Hepatocyte (in vitro differentiated cells): Measurements from ENCODE around the gene GNG7. TPM values are rescaled to one million over a fixed set of nuclear protein-coding genes. Genes with fewer than 3 reads are reported as not detected.
A peak's percentile ranks its signal among the peaks of the same experiment; 100 is the strongest.

ENCODE experiments used
- DNase-seq: peaks from one replicate; pipeline ENCODE4 v3.0.0-alpha.2; 2016; ENCODE audit warnings: low spot score
- H2AFZ ChIP-seq: fragments of 200-600 bp; sonication (generic); 2 replicates; pipeline ENCODE4 v1.6.0; 2016; ENCODE audit warnings: antibody characterized with exemption, mild to moderate bottlenecking
- H3K27ac ChIP-seq: fragments of 200-600 bp; sonication (generic); 2 replicates; pipeline ENCODE4 v1.5.1; 2016; ENCODE audit warnings: mild to moderate bottlenecking
- H3K27me3 ChIP-seq: fragments of 200-600 bp; sonication (generic); 2 replicates; pipeline ENCODE4 v1.6.1; 2016
- H3K36me3 ChIP-seq: fragments of 200-600 bp; sonication (generic); replicated peaks from 2 replicates; pipeline ENCODE4 v1.5.1; 2016; ENCODE audit warnings: low read depth; ENCODE audit not compliant: insufficient read depth
- H3K4me1 ChIP-seq: fragments of 200-600 bp; sonication (generic); 2 replicates; pipeline ENCODE4 v1.5.1; 2016; ENCODE audit warnings: mild to moderate bottlenecking, moderate library complexity; ENCODE audit not compliant: insufficient read depth
- H3K4me2 ChIP-seq: fragments of 200-600 bp; sonication (generic); 2 replicates; pipeline ENCODE4 v1.6.0; 2016
- H3K4me3 ChIP-seq: fragments of 200-600 bp; sonication (generic); 2 replicates; pipeline ENCODE4 v1.5.1; 2016; ENCODE audit warnings: mild to moderate bottlenecking
- H3K79me2 ChIP-seq: fragments of 200-600 bp; sonication (generic); 2 replicates; pipeline ENCODE4 v1.6.0; 2017; ENCODE audit warnings: mild to moderate bottlenecking
- H3K9me2 ChIP-seq: fragments of 200-600 bp; sonication (generic); replicated peaks from 2 replicates; pipeline ENCODE4 v1.6.0; 2017; ENCODE audit warnings: mild to moderate bottlenecking; ENCODE audit not compliant: insufficient read depth
- H3K9me3 ChIP-seq: fragments of 200-600 bp; sonication (generic); 2 replicates; pipeline ENCODE4 v1.5.1; 2016; ENCODE audit warnings: low read depth, mild to moderate bottlenecking
- H4K20me1 ChIP-seq: fragments of 200-600 bp; sonication (generic); 2 replicates; pipeline ENCODE4 v1.6.0; 2016; ENCODE audit warnings: mild to moderate bottlenecking; ENCODE audit not compliant: insufficient read depth, poor library complexity, severe bottlenecking
- EZH2 ChIP-seq: fragments of 200-600 bp; sonication (generic); IDR thresholded peaks from 2 replicates; pipeline ENCODE4 v1.6.1; 2016; ENCODE audit warnings: antibody characterized with exemption, mild to moderate bottlenecking, borderline replicate concordance
- EZH2phosphoT487 ChIP-seq: fragments of 200-600 bp; sonication (generic); IDR thresholded peaks from one replicate; pipeline ENCODE4 v1.6.1; 2018; ENCODE audit warnings: antibody characterized with exemption, mild to moderate bottlenecking, low read depth, moderate library complexity; ENCODE audit not compliant: unreplicated experiment, severe bottlenecking
- WGBS: methylation state at CpG from one replicate; pipeline ENCODE4 v1.1.6; 2016; ENCODE audit warnings: low lambda C conversion rate; ENCODE audit errors: missing lambda C conversion rate; 5-methylcytosine and 5-hydroxymethylcytosine counted together
- microRNA-seq: library from miRNA; unstranded; fragments of <30 nt; microRNA quantifications from one replicate; pipeline ENCODE4, GENCODE V29; 2017
- polyA plus RNA-seq: library from polyadenylated mRNA; unstranded; fragments of >200 nt; fragmentation: Nextera tagmentation; extraction: Ambion mirVana; gene quantifications from 2 replicates; pipeline ENCODE4 v1.2.1, GENCODE V29; 2016
- small RNA-seq: library from RNA; depleted of rRNA; stranded (forward); fragments of <200 nt; gene quantifications from one replicate; pipeline ENCODE3, GENCODE V24; 2014
- total RNA-seq: library from RNA; depleted of rRNA; stranded (reverse); fragments of >200 nt; gene quantifications from 2 replicates; pipeline ENCODE4 v1.2.3, GENCODE V29; 2014
- TF ChIP-seq, protein P1 (sequence below): fragments of 200-600 bp; sonication (generic); IDR thresholded peaks from 2 replicates; pipeline ENCODE4 v1.5.1; 2016; ENCODE audit warnings: antibody characterized with exemption, mild to moderate bottlenecking; ENCODE audit not compliant: poor library complexity

GNG7 gene
- total and polyA plus RNA-seq, 2 experiments from 2014 or later: 1.2 to 1.9 TPM

DNA sequence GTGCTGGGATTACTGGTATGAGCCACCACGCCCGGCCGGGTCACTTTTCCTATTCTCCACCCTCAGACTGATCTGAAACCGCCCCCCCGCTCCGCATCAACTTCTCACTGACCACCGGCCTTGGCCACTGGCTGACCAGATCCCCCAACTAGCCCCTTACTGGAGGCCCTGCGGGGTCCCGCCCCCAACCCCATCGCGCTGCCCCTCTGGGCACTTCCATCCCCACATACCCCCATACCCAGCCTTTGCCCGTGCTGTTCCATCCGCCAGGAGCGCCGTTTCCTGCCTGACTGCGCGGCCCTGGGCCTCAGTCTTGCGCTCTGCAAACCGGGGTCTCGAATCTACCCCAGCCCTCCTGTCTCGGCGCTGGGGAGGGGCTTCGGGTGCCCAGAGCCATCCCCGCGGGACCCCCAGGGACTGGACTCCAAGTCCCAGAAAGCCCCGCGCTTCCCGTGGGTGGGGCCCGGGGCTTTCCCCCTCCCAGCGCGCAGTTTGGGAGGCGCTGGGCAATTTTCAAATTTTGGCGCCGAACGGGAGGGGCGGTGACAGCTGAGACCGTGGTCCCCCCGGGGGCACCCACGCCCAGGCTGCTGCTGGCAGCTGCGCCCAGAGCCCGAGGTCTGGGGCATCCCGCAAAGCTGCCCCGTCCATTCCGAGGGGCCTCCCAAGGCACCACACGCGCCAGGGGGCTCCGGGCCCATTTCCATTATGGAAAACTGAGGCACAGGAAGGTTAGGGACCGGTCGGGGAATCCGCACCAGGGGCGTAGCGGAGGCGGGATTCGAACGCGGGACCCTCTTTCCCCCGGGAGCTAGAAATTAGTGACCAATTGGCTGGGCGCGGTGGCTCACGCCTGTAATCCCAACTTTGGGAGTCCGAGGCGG lies 240.5 kb downstream of the GNG7 start:
- no peak for TF ChIP-seq EZH2
- TF ChIP-seq, protein P1, sequence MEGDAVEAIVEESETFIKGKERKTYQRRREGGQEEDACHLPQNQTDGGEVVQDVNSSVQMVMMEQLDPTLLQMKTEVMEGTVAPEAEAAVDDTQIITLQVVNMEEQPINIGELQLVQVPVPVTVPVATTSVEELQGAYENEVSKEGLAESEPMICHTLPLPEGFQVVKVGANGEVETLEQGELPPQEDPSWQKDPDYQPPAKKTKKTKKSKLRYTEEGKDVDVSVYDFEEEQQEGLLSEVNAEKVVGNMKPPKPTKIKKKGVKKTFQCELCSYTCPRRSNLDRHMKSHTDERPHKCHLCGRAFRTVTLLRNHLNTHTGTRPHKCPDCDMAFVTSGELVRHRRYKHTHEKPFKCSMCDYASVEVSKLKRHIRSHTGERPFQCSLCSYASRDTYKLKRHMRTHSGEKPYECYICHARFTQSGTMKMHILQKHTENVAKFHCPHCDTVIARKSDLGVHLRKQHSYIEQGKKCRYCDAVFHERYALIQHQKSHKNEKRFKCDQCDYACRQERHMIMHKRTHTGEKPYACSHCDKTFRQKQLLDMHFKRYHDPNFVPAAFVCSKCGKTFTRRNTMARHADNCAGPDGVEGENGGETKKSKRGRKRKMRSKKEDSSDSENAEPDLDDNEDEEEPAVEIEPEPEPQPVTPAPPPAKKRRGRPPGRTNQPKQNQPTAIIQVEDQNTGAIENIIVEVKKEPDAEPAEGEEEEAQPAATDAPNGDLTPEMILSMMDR: no peak
- TF ChIP-seq EZH2phosphoT487: no peak
- peak; percentile 61 for DNase-seq
- H3K27ac ChIP-seq: no peak overlapping the region

More for the DNA sequence above, 240.5 kb downstream of the GNG7 start:
- no peaks in the 10 kb centered on the region for H3K9me3 ChIP-seq
- no peaks in the 10 kb centered on the region for H4K20me1 ChIP-seq
- 4% methylated on average over 42 of the region's 62 CpGs for WGBS
- peak overlapping the region; percentile 82 for H3K4me3 ChIP-seq
- no peaks in the 10 kb centered on the region for H3K9me2 ChIP-seq
- no peaks in the 10 kb centered on the region for H3K36me3 ChIP-seq
- H3K4me2 ChIP-seq: peak overlapping the region; percentile 99
- H3K79me2 ChIP-seq: peaks cover 3% of the 10 kb centered on the region
- H2AFZ ChIP-seq: peak overlapping the region; percentile 84
- no peaks in the 10 kb centered on the region for H3K27me3 ChIP-seq
- no peaks in the 10 kb centered on the region for H3K4me1 ChIP-seq

Small RNA genes within 50 kb of the gene (microRNA-seq; reads per million reads assigned to microRNA genes)
- gene MIR7850: not detected

Small RNA genes within 50 kb of the gene (small RNA-seq; reads per million reads assigned to genes)
- not detected for gene MIR7850
- gene RN7SL121P: not detected
- gene RNU6-993P: not detected

Other genes starting within 250 kb of the GNG7 start
- 44.7 and 48.4 TPM in 2 replicates for gene LMNB2, start 245.7 kb downstream of the GNG7 start, total RNA-seq
- gene LMNB2, start 245.7 kb downstream of the GNG7 start, polyA plus RNA-seq: 28.9 and 42.0 TPM in 2 replicates
- 126 and 129 TPM in 2 replicates for gene GADD45B, start 226.6 kb downstream of the GNG7 start, total RNA-seq
- 229 and 299 TPM in 2 replicates for gene GADD45B, start 226.6 kb downstream of the GNG7 start, polyA plus RNA-seq
- 1.4 and 1.5 TPM in 2 replicates for gene DIRAS1, start 18.7 kb upstream of the GNG7 start, total RNA-seq
- gene DIRAS1, start 18.7 kb upstream of the GNG7 start, polyA plus RNA-seq: 2.0 and 2.4 TPM in 2 replicates
- 31.4 and 36.1 TPM in 2 replicates for gene SLC39A3, start 37.3 kb upstream of the GNG7 start, total RNA-seq
- gene SLC39A3, start 37.3 kb upstream of the GNG7 start, polyA plus RNA-seq: 37.4 and 44.3 TPM in 2 replicates
- gene SGTA, start 80.6 kb upstream of the GNG7 start, total RNA-seq: 33.4 and 37.4 TPM in 2 replicates
- 62.8 and 65.8 TPM in 2 replicates for gene SGTA, start 80.6 kb upstream of the GNG7 start, polyA plus RNA-seq
- gene THOP1, start 82.8 kb upstream of the GNG7 start, total RNA-seq: 49.4 and 64.3 TPM in 2 replicates
- gene THOP1, start 82.8 kb upstream of the GNG7 start, polyA plus RNA-seq: 56.8 and 61.4 TPM in 2 replicates
- 4.0 and 5.3 TPM in 2 replicates for gene ZNF554, start 117.2 kb upstream of the GNG7 start, total RNA-seq
- 5.0 and 5.5 TPM in 2 replicates for gene ZNF554, start 117.2 kb upstream of the GNG7 start, polyA plus RNA-seq
- gene ZNF555, start 138.8 kb upstream of the GNG7 start, total RNA-seq: 6.4 and 7.4 TPM in 2 replicates
- gene ZNF555, start 138.8 kb upstream of the GNG7 start, polyA plus RNA-seq: 2.7 and 3.0 TPM in 2 replicates
- gene ZNF556, start 164.6 kb upstream of the GNG7 start, total RNA-seq: 0.03 TPM in 1 of 2 replicates, not detected in the other
- not detected in 2 replicates for gene ZNF556, start 164.6 kb upstream of the GNG7 start, polyA plus RNA-seq
- 8.4 and 10.0 TPM in 2 replicates for gene ZNF57, start 198.2 kb upstream of the GNG7 start, total RNA-seq
- 12.8 and 13.2 TPM in 2 replicates for gene ZNF57, start 198.2 kb upstream of the GNG7 start, polyA plus RNA-seq
- 3.3 and 3.4 TPM in 2 replicates for gene ZNF77, start 242.3 kb upstream of the GNG7 start, total RNA-seq
- 1.8 and 2.2 TPM in 2 replicates for gene ZNF77, start 242.3 kb upstream of the GNG7 start, polyA plus RNA-seq